ENCODE data around the gene DENND2D. TPM values are rescaled to one million over a fixed set of nuclear protein-coding genes. Genes with fewer than 3 reads are reported as not detected.

DENND2D gene
- total RNA-seq, 4 donors from 2014 or later: 1.4 to 16.6 (median 6.4) TPM

DNA sequence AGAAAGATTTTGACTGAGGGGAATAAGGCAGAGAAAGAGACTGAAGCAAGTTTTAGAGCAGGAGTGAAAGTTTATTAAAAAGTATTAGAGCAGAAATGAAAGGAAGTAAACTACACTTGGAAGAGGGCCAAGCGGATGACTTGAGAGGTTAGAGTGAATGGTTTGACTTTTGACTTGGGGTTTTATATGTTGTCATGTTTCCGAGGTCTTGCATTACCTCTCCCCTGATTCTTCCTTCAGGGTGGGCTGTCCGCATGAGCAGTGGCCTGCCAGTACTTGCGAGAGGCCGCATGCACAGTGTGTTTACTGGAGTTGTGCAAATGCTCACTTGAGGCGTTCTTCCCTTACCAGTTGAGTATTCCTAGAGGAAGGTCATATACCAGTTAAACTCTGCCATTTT lies 13.0 kb upstream of the DENND2D start:
- Histone ChIP-seq H3K36me3 (no peaks in the 10 kb centered on the region), H3K27me3 (peaks cover 36% of the 10 kb centered on the region), H3K4me1 (no peaks in the 10 kb centered on the region), H3K9me3 (no peaks in the 10 kb centered on the region), H3K4me3 (no peak overlapping the region), H3K27ac (no peak overlapping the region)
- ATAC-seq: no peak
- no peak for TF ChIP-seq EP300 (IDR thresholded peaks at IDR 0.05)
- TF ChIP-seq POLR2A (IDR thresholded peaks at IDR 0.05): no peak
- TF ChIP-seq POLR2AphosphoS5 (IDR thresholded peaks at IDR 0.05): no peak
- TF ChIP-seq, protein P1, sequence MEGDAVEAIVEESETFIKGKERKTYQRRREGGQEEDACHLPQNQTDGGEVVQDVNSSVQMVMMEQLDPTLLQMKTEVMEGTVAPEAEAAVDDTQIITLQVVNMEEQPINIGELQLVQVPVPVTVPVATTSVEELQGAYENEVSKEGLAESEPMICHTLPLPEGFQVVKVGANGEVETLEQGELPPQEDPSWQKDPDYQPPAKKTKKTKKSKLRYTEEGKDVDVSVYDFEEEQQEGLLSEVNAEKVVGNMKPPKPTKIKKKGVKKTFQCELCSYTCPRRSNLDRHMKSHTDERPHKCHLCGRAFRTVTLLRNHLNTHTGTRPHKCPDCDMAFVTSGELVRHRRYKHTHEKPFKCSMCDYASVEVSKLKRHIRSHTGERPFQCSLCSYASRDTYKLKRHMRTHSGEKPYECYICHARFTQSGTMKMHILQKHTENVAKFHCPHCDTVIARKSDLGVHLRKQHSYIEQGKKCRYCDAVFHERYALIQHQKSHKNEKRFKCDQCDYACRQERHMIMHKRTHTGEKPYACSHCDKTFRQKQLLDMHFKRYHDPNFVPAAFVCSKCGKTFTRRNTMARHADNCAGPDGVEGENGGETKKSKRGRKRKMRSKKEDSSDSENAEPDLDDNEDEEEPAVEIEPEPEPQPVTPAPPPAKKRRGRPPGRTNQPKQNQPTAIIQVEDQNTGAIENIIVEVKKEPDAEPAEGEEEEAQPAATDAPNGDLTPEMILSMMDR (IDR thresholded peaks at IDR 0.05): no peak
- 68 to 84% methylated on average over 5 to 6 of the region's 6 CpGs for WGBS, 2 donors (ENCODE audit: low coverage in 1 of 2)

DNA sequence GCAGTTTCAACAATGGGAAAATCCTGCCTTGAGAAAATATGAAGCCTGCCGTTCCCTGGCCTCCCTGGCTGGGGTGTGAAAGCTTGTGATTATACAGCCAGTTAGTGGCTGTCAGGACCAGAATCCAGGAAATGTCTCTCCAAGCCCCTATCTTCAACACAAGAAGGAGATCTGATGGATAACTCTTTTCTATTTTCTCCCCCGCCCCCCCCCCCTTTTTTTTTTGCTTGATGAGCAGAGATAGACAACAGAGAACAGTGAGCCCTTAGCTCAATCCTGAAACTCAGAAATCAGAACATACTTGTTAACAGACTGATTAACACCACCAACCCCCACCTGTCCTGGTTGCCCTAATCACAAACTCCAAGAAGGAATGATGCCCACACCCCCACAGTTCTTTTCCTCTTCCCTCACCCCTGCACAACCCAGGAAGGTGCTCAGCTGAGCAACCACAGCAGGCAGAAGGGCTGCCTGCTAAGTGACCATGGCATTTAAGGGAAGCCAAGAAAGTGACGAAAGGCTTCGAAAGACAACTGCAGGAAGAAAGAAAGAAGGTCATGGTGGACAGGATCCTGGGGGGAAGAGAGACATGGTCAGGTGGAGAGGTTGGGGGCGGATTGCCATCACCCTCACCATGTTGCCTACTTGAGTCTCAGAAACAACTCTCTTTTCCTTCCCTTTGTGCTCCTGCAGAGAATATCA lies 12.3 kb upstream of the DENND2D start:
- Histone ChIP-seq H3K27ac (no peak overlapping the region), H3K36me3 (no peaks in the 10 kb centered on the region), H3K9me3 (no peaks in the 10 kb centered on the region), H3K4me3 (no peak overlapping the region), H3K4me1 (no peaks in the 10 kb centered on the region), H3K27me3 (peaks cover 36% of the 10 kb centered on the region)
- TF ChIP-seq POLR2AphosphoS5 (IDR thresholded peaks at IDR 0.05) (no peak), POLR2A (IDR thresholded peaks at IDR 0.05) (no peak), EP300 (IDR thresholded peaks at IDR 0.05) (no peak)
- TF ChIP-seq, protein P1 (IDR thresholded peaks at IDR 0.05): no peak
- 61% methylated on average over 4 of the region's 5 CpGs; no CpG with 5 or more reads in 1 of the 2 donors for WGBS, 2 donors (ENCODE audit: low coverage in 1 of 2)
- ATAC-seq: no peak

DNA sequence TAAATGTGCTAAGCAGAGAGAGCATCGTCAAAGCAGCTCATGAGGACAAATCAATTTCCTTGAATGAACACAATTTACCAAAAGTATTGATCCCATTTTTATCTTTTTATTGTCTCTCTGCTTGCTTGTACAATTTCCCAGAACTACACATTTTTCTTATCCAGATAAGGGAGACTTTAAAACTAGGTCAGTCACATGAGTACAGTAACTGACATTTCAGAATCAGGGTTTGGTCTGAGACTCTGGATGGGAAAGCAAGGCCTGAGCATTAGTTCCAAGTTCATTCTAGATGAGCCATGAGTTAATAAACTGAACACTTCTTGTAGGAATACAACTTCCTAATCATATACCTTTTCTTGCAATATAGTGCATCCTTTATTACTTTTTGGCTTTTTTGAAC lies 11.5 kb upstream of the DENND2D start:
- TF ChIP-seq, protein P1 (IDR thresholded peaks at IDR 0.05): no peak
- no peak for TF ChIP-seq POLR2AphosphoS5 (IDR thresholded peaks at IDR 0.05)
- no peak for TF ChIP-seq EP300 (IDR thresholded peaks at IDR 0.05)
- no peak for TF ChIP-seq POLR2A (IDR thresholded peaks at IDR 0.05)
- Histone ChIP-seq H3K27me3 (peaks cover 36% of the 10 kb centered on the region), H3K9me3 (no peaks in the 10 kb centered on the region), H3K4me3 (no peak overlapping the region), H3K4me1 (no peaks in the 10 kb centered on the region), H3K27ac (no peak overlapping the region), H3K36me3 (no peaks in the 10 kb centered on the region)
- ATAC-seq: no peak
- 82 to 100% methylated on average over 1 of the region's 1 CpG for WGBS, 2 donors (ENCODE audit: low coverage in 1 of 2)

DNA sequence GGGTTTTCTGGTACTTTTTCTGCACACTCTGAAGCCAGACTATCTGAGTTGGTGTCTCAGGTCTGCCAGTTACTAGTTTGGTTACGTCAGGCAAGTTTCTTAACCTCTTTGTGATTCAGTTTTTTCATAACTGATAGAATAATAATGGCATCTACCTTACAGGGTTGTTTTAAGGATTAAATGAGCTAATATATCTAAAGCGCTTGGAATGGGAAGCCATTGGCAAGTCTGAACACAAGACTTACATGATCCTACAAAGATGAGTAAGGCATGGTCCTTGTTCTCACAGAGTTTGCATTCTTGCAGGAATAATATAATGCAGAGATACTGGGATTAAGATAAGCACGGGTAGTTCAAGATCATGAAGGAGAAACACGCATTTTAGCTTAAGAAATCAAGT lies 9.2 kb upstream of the DENND2D start:
- H3K36me3 ChIP-seq: no peaks in the 10 kb centered on the region
- H3K9me3 ChIP-seq: no peaks in the 10 kb centered on the region
- H3K27ac ChIP-seq: no peak overlapping the region
- WGBS, 2 donors (ENCODE audit: low coverage in 1 of 2): 73 to 87% methylated on average over 4 of the region's 4 CpGs
- no peak for ATAC-seq
- H3K27me3 ChIP-seq: peaks cover 51% of the 10 kb centered on the region
- H3K4me3 ChIP-seq: no peak overlapping the region
- no peak for TF ChIP-seq POLR2A (IDR thresholded peaks at IDR 0.05)
- TF ChIP-seq, protein P1 (IDR thresholded peaks at IDR 0.05): no peak
- no peak for TF ChIP-seq POLR2AphosphoS5 (IDR thresholded peaks at IDR 0.05)
- TF ChIP-seq EP300 (IDR thresholded peaks at IDR 0.05): no peak
- peaks cover 0 to 6% (median 0%) of the 10 kb centered on the region in 3 donors for H3K4me1 ChIP-seq

DNA sequence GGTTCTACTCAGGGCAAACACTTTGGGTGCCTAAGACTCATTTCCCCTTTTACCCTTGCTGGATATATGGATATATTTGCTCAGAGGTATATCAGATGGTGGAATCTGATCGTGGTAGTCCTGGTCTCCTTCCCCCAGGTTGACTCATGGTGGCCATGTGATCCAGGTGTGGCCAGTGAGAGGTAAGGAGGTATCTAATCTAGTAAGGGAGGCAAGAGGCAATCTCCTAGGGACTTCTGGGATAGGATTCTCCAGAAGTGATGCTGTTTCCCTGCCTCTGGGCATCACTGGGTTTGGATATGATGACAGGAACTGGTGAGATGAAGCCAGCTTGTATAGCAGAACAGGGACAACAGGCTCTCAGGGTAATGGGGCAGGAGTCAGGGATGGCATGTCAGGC lies 8.5 kb upstream of the DENND2D start:
- no peak overlapping the region for H3K4me3 ChIP-seq
- no peak for ATAC-seq
- H3K4me1 ChIP-seq: peaks cover 0 to 13% (median 0%) of the 10 kb centered on the region in 3 donors
- H3K9me3 ChIP-seq: no peaks in the 10 kb centered on the region
- no peak overlapping the region for H3K27ac ChIP-seq
- WGBS, 2 donors (ENCODE audit: low coverage in 1 of 2): 40% methylated on average over 1 of the region's 1 CpG; no CpG with 5 or more reads in 1 of the 2 donors
- peaks cover 54% of the 10 kb centered on the region for H3K27me3 ChIP-seq
- H3K36me3 ChIP-seq: no peaks in the 10 kb centered on the region
- TF ChIP-seq, protein P1 (IDR thresholded peaks at IDR 0.05): no peak
- no peak for TF ChIP-seq EP300 (IDR thresholded peaks at IDR 0.05)
- no peak for TF ChIP-seq POLR2AphosphoS5 (IDR thresholded peaks at IDR 0.05)
- TF ChIP-seq POLR2A (IDR thresholded peaks at IDR 0.05): no peak

All from gastroesophageal sphincter (tissue), 4 donors.